Stimulated activated naive CD4-positive, alpha-beta T cell treated with Interleukin-2 at 50 U/mL for 16 hours (primary cell): ENCODE measurements around the gene CEP126.

Source experiments
- DNase-seq: peaks from one replicate; lab custom pipeline; 2025; lab: John Stamatoyannopoulos, UW

CEP126 gene, protein sequence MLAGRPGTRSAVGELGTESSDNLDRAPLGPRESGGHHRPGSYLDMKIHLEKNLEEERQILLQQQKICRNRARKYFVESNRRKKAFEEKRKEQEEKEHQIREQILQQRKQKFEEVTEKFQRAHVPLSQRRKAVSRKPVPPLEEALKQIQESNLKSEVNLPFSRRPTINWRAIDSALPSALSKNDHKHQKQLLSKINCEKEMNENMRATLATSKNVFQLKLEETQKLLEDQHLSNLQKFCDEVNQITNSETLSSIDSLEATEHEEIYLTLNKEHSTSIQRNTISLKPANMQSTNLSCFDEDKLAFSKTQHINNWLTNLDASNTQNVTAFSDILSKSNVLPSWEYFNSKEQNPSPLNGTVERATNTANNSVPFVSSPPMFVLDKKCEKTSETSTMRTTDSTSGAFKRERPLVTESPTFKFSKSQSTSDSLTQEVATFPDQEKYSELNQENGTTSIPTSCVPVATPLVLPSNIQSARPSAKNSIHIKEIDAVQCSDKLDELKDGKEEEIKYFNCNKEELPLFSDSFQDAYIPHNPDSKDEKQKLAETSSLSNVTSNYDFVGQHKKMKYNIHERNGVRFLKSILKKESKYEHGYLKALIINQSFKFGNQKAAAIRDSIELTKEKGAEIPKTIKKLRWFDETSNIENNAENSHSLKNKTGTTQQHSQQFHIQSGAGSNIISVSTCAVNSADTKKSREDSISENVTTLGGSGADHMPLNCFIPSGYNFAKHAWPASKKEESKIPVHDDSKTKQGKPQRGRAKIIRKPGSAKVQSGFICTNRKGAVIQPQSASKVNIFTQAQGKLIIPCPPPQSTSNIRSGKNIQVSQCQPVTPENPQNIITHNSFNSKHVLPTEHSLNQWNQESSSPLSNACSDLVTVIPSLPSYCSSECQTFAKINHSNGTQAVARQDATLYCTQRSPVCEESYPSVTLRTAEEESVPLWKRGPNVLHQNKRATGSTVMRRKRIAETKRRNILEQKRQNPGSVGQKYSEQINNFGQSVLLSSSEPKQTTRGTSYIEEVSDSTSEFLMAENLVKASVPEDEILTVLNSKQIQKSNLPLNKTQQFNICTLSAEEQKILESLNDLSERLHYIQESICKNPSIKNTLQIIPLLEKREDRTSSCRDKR

DNA sequence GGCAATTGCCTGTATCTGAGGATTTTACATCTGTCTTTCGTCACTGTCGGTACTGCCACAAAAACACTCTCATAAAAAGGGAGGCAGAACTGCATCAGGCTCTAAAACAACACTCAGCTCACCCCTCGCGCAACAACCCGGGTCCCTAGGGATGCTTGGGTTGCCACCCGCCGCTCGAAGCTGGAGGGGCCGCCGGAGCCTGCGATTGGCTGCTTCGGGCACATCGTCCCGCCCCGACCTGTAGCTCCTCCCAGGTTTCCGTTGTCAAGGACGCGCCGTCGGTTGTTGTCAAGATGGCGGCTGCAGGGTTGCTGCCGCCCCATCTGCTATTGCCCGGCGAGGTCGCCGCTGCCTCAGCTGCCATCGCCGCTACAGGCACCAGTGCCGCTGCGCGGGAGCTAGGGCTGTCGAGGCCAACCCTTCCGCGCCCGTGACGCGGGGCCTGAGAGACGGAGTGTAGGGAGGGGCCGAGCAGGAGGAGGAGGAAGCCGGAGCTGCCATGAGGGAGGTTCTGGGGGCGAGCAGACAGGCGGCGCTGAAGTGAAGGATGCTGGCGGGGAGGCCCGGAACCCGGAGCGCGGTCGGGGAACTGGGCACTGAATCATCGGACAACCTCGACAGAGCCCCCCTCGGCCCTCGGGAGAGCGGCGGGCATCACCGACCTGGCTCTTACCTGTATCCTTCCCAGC, at the start of gene CEP126:
TSS of gene CEP126 (plus strand) at position 273 of the 689 bp plus-strand sequence. CDS start at position 548, 275 bp downstream.
- peak; percentile 91 for DNase-seq

- no peak for DNase-seq
Observed at GRCh38 chr11:101866619-101867491, 48.0 kb upstream of the CEP126 start.

- no peak for DNase-seq
Observed at GRCh38 chr11:101867951-101868350, 46.9 kb upstream of the CEP126 start.

DNA sequence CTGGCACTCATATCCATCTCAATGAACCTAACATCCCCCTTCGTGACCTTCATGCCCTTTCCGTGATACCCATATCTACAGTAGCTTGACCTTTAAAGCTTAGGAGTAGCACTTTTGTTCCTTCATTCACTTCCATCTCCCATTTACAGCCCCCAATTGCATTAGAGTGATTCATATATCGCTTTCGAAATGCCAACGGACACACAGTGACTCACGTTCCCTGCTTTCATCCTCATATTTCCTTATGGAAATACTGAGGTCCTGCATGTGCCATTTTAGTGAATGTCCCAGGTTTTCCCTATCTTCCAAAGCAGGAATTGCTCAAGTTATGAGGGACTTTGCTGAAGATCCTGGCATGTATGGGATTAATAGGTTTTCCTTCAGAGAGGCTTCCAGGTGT, 44.3 kb upstream of the CEP126 start:
- DNase-seq = no peak

GRCh38 chr11:101872171-101872882, 42.5 kb upstream of the CEP126 start:
- no peak for DNase-seq

- no peak for DNase-seq
Observed at GRCh38 chr11:101880222-101880621, 34.6 kb upstream of the CEP126 start.

GRCh38 chr11:101881586-101881985, 33.2 kb upstream of the CEP126 start:
- DNase-seq = no peak

DNA sequence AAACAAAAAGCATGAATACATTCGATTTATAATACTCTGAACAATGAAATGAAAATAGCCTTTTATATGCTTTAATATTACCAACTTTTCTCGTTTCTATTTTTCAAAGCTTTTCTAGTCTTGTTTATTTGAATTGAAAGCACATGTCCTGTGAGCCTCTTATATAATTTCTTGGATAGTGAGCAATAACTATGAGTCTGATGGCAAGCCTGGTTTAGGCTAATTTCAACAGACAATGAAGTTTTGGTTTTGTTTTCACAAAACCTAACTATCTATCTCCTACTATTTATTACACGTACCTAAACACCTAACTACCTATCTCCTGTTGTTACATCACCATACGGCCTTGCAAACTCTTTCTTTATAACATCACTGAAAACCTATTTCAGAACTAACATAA, 29.2 kb upstream of the CEP126 start:
- DNase-seq = no peak

DNA sequence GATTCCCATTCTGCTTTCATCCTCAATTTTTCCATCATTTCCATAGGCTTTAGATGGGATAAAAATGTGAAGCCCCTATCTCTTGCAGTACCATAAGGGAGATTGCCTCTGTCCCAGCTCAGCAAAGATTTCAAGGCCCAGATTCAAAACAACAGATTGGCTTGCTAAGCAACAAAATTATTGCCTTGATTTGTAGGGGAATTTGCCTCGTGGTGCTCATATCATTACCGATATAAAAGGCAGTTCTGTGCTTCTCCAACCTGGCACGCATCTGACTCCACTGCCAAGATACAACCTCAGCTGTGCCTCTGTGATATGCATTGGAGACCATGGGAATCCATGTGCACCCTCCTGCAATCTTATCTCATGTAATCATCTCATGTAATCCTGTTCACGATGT, 25.0 kb upstream of the CEP126 start:
- DNase-seq = no peak

DNA sequence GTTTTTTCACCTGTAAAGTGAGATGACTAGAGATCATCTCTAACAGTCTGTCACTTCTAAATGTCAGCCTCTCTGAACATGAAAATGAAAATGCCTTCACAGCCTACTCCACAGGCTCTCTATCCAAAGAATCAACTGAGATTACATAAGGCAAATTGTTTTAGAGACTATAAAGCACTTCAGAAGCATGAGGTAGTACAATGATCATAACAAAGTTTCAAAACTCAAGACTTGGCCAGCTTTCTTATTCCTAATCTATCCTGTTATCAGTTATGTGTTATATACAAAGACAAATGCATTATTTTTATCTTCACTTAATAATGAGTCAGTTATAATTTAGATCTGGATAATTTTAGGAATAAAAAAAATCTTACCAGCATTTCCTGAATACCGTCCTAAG, 20.3 kb upstream of the CEP126 start:
- DNase-seq = no peak

GRCh38 chr11:101907815-101908214, 7.0 kb upstream of the CEP126 start:
- no peak for DNase-seq

DNA sequence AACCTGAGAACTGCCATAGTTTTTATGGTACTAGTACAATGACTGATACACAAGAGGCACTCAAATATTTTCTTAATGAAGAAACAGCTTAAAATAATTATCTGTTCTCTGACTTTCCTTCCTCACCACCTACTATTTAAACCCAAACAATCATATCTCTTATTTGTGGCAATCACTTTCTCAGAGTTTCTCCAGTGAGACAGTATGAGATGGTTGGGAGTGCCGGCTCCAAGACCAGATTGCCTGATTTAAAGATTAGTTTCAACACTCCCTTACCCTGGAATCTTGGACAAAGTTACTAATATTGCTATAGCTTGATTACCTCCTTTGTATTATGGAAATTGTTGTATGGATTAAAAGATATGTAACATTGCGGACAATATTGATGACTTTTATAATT, 5.7 kb upstream of the CEP126 start:
- no peak for DNase-seq

DNA sequence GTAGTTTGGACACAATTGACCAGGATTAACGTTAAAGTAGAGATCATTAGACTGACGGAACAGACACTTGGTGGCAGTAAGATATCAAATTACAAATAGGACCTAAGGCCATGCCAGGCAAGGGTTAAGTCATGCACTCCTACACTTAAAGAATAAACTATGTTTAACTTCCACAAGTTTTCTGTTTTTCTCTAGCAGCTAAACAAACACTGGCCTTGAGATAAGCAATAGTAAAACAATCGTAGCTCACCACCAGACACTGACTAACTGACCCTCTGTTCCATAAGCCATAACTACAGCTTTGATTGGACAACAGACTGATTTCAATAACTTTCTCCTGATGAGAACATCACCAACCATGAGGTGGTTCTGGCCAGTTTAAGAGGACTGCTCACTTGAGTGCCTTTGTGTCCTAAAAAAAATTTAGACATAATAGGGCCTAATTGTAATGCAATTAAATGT, 2.0 kb upstream of the CEP126 start:
- no peak for DNase-seq

DNA sequence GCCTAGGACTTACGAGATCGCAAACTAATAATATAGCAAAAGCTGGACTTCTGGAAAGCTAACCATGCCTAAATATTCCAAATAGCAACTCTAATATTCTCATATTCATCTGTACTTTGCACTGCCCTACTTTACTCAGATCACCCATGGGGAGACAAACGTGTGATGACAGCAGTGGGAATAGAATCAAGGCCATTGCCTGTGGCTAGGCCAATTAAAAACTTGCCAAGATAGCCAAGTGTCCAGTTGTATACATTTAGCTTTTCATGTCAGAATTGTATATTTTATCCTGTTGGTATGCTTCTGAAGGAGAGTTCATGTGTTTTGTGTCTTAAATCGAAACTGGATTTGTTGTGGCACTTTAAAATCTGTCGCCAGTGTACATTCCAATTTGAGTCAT, 1.2 kb upstream of the CEP126 start:
- no peak for DNase-seq

GRCh38 chr11:101914341-101914737, 471 bp upstream of the CEP126 start:
- DNase-seq = no peak

- no peak for DNase-seq
Observed at GRCh38 chr11:101915791-101916291, 1.0 kb downstream of the CEP126 start.

DNA sequence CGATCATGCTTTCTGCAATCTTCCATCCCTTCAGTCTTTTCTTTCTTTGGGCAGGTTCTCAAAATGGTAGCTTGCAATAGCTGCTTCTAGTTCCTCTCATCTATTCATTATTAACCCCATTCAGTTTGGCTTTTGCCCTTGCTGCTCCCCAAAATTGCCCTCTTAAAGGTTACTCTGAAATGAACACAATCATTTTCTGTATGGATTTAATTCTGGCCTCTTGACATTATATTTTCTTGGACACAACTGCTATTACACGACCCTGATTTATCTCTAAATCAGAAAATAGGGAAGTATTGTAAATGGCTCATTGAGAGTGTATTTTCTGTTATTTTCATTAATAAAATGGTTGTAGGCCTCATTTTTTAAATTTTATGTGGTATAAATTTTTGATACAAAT, 1.6 kb downstream of the CEP126 start, which contains the start of gene ANGPTL5:
TSS of gene ANGPTL5 (minus strand) at position 101 of the 400 bp plus-strand sequence. CDS start 8,613 bp downstream, outside the sequence.
- no peak for DNase-seq

DNA sequence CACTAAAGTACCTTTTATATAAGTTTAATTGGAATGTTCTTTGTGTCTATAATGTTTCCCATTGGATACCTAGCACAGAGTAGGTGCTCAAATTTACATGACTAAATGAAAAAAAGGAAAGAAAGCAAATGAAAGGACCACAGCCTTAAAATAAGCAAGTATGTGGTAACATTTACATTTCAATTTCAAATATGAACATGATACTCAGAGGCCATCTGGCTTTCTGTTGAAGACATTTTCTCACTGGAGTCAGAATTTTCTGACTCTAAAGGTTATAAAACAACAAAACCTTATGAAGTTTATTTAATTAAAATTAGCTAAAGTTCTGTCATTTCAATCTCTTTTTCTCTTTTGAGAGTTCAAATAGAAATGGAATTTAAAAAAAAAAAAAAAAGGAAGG, 2.4 kb downstream of the CEP126 start:
- no peak for DNase-seq

DNA sequence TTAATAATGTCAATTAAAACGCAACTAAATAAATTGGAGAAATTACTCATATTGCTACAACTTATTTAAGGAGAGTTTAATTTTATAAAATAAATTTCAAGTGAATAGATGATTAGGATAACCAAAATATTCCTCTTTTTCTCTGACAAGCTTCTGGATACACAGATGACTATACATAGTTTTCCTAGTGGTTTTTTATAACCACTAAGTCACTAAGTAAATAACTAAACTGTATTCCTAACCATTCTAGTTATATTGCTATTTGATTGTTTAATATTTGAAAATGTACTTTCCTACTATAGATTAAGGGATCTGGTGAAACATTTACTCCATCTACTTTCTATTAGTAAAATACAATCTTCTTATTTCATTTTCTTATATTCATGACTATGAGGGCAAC, 6.2 kb downstream of the CEP126 start:
- DNase-seq = no peak

GRCh38 chr11:101923554-101923953, 8.7 kb downstream of the CEP126 start:
- no peak for DNase-seq
